Osteocyte (in vitro differentiated cells): ENCODE results near the gene TEX10. TPM values are rescaled to one million over a fixed set of nuclear protein-coding genes. Genes with fewer than 3 reads are reported as not detected.
A peak's percentile ranks its signal among the peaks of the same experiment; 100 is the strongest.
"Not testable (repeated sequence)": the region's sequence is repeated elsewhere in the genome, so short reads cannot be mapped to it uniquely, and the experiment has no call there.

Experiments
- DNase-seq: peaks from one replicate; pipeline ENCODE4 v3.0.0; 2021; ENCODE audit warnings: mixed read lengths; ENCODE audit not compliant: unreplicated experiment; ENCODE audit errors: extremely low spot score
- H3K27ac Mint-ChIP-seq: one replicate; pipeline ENCODE4 v1.8.0; 2021; ENCODE audit warnings: mild to moderate bottlenecking, mixed read lengths; ENCODE audit not compliant: unreplicated experiment
- H3K27me3 Mint-ChIP-seq: one replicate; pipeline ENCODE4 v1.8.0; 2021; ENCODE audit warnings: mixed read lengths; ENCODE audit not compliant: unreplicated experiment
- H3K36me3 Mint-ChIP-seq: one replicate; pipeline ENCODE4 v1.8.0; 2021; ENCODE audit warnings: mixed read lengths; ENCODE audit not compliant: unreplicated experiment
- H3K4me1 Mint-ChIP-seq: one replicate; pipeline ENCODE4 v1.8.0; 2021; ENCODE audit warnings: mixed read lengths; ENCODE audit not compliant: unreplicated experiment
- H3K4me3 Mint-ChIP-seq: one replicate; pipeline ENCODE4 v1.8.0; 2021; ENCODE audit warnings: mild to moderate bottlenecking, moderate library complexity, mixed read lengths; ENCODE audit not compliant: unreplicated experiment
- H3K9me3 Mint-ChIP-seq: one replicate; pipeline ENCODE4 v1.8.0; 2021; ENCODE audit warnings: mixed read lengths; ENCODE audit not compliant: unreplicated experiment
- total RNA-seq: library from RNA; stranded (reverse); gene quantifications from 2 replicates; pipeline ENCODE4 v1.2.1, GENCODE V29; 2021
- TF ChIP-seq, protein P1 (sequence below): fragments of 200-600 bp; sonication (generic); IDR thresholded peaks from 2 replicates; pipeline ENCODE4 v1.5.0; 2021; ENCODE audit warnings: antibody characterized with exemption, mild to moderate bottlenecking, moderate library complexity

Gene TEX10
- total RNA-seq, 1 donor from 2014 or later: 22.5 TPM

GRCh38 chr9:100351508-100351907 is 1.2 kb downstream of the TEX10 start:
- Mint-ChIP-seq H3K4me3 (peak overlapping the region; percentile 88), H3K36me3 (peaks cover 4% of the 10 kb centered on the region), H3K4me1 (peaks cover 43% of the 10 kb centered on the region), H3K27me3 (no peaks in the 10 kb centered on the region), H3K27ac (peak overlapping the region; percentile 88), H3K9me3 (no peaks in the 10 kb centered on the region)
- no peak for DNase-seq
- TF ChIP-seq, protein P1, sequence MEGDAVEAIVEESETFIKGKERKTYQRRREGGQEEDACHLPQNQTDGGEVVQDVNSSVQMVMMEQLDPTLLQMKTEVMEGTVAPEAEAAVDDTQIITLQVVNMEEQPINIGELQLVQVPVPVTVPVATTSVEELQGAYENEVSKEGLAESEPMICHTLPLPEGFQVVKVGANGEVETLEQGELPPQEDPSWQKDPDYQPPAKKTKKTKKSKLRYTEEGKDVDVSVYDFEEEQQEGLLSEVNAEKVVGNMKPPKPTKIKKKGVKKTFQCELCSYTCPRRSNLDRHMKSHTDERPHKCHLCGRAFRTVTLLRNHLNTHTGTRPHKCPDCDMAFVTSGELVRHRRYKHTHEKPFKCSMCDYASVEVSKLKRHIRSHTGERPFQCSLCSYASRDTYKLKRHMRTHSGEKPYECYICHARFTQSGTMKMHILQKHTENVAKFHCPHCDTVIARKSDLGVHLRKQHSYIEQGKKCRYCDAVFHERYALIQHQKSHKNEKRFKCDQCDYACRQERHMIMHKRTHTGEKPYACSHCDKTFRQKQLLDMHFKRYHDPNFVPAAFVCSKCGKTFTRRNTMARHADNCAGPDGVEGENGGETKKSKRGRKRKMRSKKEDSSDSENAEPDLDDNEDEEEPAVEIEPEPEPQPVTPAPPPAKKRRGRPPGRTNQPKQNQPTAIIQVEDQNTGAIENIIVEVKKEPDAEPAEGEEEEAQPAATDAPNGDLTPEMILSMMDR: no peak

- Mint-ChIP-seq H3K4me3 (no peak overlapping the region), H3K27me3 (no peaks in the 10 kb centered on the region), H3K9me3 (no peaks in the 10 kb centered on the region), H3K4me1 (peaks cover 43% of the 10 kb centered on the region), H3K27ac (no peak overlapping the region), H3K36me3 (peaks cover 9% of the 10 kb centered on the region)
- TF ChIP-seq, protein P1: no peak
- no peak for DNase-seq
These were observed 2.6 kb downstream of the TEX10 start for GRCh38 chr9:100350188-100350587.

GRCh38 chr9:100346836-100347235 is 5.9 kb downstream of the TEX10 start:
- Mint-ChIP-seq H3K9me3 (no peaks in the 10 kb centered on the region), H3K4me1 (peaks cover 30% of the 10 kb centered on the region), H3K4me3 (no peak overlapping the region), H3K27ac (no peak overlapping the region), H3K36me3 (peaks cover 8% of the 10 kb centered on the region), H3K27me3 (no peaks in the 10 kb centered on the region)
- TF ChIP-seq, protein P1: no peak
- no peak for DNase-seq

- no peaks in the 10 kb centered on the region for H3K9me3 Mint-ChIP-seq
- H3K36me3 Mint-ChIP-seq: peaks cover 23% of the 10 kb centered on the region
- no peak overlapping the region for H3K27ac Mint-ChIP-seq
- no peak overlapping the region for H3K4me3 Mint-ChIP-seq
- DNase-seq: no peak
- peaks cover 5% of the 10 kb centered on the region for H3K4me1 Mint-ChIP-seq
- TF ChIP-seq, protein P1: no peak
- no peaks in the 10 kb centered on the region for H3K27me3 Mint-ChIP-seq
These were observed 10.9 kb downstream of the TEX10 start for GRCh38 chr9:100341889-100342288.

DNA sequence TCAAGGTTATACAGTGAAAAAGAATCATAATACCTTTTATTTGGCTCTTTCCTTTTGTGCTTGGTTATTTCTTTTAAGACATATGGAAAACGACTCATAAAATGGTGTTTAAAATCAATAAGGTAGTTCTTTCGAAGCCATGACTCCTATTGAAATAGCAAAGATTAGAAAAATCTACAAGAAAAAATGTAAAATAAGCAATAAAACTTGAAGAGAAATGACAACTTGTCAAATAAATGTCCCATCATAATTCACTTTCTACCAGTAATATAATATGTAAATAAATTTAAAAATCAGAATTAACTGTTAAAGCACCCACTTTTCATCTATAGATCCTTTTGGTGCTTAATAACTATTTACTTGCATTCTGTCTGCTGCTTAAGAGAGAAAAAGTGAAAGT is 12.5 kb downstream of the TEX10 start:
- Mint-ChIP-seq H3K4me3 (no peak overlapping the region), H3K27ac (no peak overlapping the region), H3K4me1 (peaks cover 4% of the 10 kb centered on the region), H3K9me3 (no peaks in the 10 kb centered on the region), H3K27me3 (no peaks in the 10 kb centered on the region), H3K36me3 (peaks cover 18% of the 10 kb centered on the region)
- no peak for DNase-seq
- TF ChIP-seq, protein P1: no peak

DNA sequence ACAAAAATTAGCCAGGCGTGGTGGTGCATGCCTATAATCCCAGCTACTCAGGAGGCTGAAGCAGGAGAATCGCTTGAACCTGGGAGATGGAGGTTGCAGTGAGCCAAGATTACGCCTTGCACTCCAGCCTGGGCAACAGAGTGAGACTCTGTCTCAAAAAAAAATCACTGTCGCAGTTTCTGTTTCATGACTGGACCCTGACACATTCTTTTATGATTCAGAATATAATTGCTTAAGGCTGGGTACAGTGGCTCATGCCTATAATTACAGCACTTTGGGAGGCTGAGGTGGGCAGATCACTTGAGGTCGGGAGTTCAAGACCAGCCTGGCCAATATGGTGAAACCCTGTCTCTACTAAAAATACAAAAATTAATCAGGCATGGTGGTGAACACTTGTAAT is 14.0 kb downstream of the TEX10 start:
- not testable (repeated sequence) for H3K9me3 Mint-ChIP-seq, H3K4me1 Mint-ChIP-seq, H3K27ac Mint-ChIP-seq, H3K27me3 Mint-ChIP-seq, H3K4me3 Mint-ChIP-seq, DNase-seq
- peaks cover 20% of the 10 kb centered on the region for H3K36me3 Mint-ChIP-seq
